ENCODE results near the gene LETM1. TPM values are rescaled to one million over a fixed set of nuclear protein-coding genes. Genes with fewer than 3 reads are reported as not detected.

The LETM1 gene
- total RNA-seq, 2 donors from 2014 or later, result 32.1 to 34.5 TPM

DNA sequence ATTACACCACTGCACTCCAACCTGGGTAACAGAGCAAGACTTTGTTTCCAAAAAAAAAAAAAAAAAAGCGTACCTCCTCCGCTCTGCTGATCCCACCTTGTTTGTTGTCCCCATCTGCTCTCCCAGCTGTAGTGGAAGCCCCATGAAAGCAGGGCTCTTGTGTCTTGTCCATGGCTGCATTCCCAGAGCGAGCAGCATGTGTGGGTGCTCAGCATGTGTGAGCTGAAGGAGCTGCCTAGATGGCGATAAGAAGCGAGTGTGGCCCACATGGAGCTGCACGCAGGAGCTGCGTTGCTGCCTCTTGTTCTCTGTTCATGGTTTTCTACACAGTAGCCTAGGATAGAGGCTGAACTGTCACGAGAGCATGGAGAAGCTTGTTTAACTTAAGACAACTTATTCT is 27.6 kb upstream of the LETM1 start:
- no peaks in the 10 kb centered on the region for H3K36me3 ChIP-seq
- no peak for TF ChIP-seq CTCF (IDR thresholded peaks at IDR 0.05)
- H3K27me3 ChIP-seq, result no peaks in the 10 kb centered on the region
- peaks cover 0 to 8% of the 10 kb centered on the region in 2 donors for H3K4me1 ChIP-seq
- H3K4me3 ChIP-seq, result no peak overlapping the region
- DNase-seq (ENCODE audit: low spot score), result no peak
- H3K9me3 ChIP-seq, result no peaks in the 10 kb centered on the region
- H3K27ac ChIP-seq, result no peak overlapping the region

- Histone ChIP-seq H3K27me3 (no peaks in the 10 kb centered on the region), H3K4me1 (peaks cover 0 to 7% of the 10 kb centered on the region in 2 donors), H3K4me3 (no peak overlapping the region), H3K27ac (peak overlapping the region in 1 of 2 donors; percentile 32), H3K36me3 (no peaks in the 10 kb centered on the region), H3K9me3 (no peaks in the 10 kb centered on the region)
- no peak for TF ChIP-seq CTCF (IDR thresholded peaks at IDR 0.05)
- no peak for DNase-seq (ENCODE audit: low spot score)
Measured at GRCh38 chr4:1882850-1883271, 26.9 kb upstream of the LETM1 start.

DNA sequence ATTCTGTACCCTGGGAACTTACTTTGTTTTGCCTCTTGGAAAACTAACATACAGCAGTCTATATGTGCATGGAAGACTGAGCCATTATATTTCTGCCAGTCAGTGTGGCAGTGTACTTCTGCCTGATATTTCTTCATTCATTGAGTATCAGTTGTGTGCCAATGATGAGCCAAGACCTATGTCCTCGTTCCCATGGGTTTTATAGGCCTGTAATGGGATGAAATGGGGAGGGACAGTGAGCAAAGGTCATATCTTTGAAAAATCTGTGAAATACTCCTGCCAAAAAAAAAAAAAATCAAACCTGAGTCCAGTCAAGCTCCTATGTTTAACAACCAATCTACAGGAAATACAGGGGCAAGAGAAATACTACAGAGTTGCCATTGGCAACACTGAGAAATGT is 24.4 kb upstream of the LETM1 start:
- DNase-seq (ENCODE audit: low spot score), result no peak
- no peaks in the 10 kb centered on the region for H3K4me1 ChIP-seq
- H3K9me3 ChIP-seq, result no peaks in the 10 kb centered on the region
- no peaks in the 10 kb centered on the region for H3K36me3 ChIP-seq
- no peaks in the 10 kb centered on the region for H3K27me3 ChIP-seq
- no peak overlapping the region for H3K27ac ChIP-seq
- no peak for TF ChIP-seq CTCF (IDR thresholded peaks at IDR 0.05)
- H3K4me3 ChIP-seq, result no peak overlapping the region

- Histone ChIP-seq H3K27ac (no peak overlapping the region), H3K9me3 (no peaks in the 10 kb centered on the region), H3K36me3 (no peaks in the 10 kb centered on the region), H3K27me3 (no peaks in the 10 kb centered on the region), H3K4me3 (no peak overlapping the region), H3K4me1 (no peaks in the 10 kb centered on the region)
- TF ChIP-seq CTCF (IDR thresholded peaks at IDR 0.05), result no peak
- no peak for DNase-seq (ENCODE audit: low spot score)
Measured at GRCh38 chr4:1879485-1879884, 23.5 kb upstream of the LETM1 start.

DNA sequence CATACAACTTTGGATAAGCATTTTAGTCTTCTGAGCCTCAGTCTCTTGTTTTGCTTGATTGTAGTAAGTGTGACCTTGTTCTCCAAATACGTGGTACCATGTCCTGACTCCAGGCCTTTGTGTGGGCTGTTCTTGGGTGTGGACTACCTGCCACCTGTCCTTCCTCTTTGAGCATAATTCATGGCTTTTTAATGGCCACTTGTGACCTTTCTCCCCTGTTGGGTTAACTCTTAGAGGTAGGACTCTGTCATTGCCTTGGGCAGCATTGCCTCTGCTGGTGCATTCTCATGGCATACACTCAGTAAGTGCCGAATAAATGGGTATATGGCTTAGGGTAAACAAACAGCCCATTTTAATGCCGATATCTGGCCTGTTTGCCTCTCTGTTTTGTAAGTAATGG is 18.2 kb upstream of the LETM1 start:
- peaks cover 0 to 15% of the 10 kb centered on the region in 2 donors for H3K4me1 ChIP-seq
- H3K36me3 ChIP-seq, result no peaks in the 10 kb centered on the region
- H3K27me3 ChIP-seq, result no peaks in the 10 kb centered on the region
- no peak overlapping the region for H3K4me3 ChIP-seq
- H3K9me3 ChIP-seq, result no peaks in the 10 kb centered on the region
- no peak overlapping the region for H3K27ac ChIP-seq
- DNase-seq (ENCODE audit: low spot score), result no peak
- no peak for TF ChIP-seq CTCF (IDR thresholded peaks at IDR 0.05)

GRCh38 chr4:1873776-1874175 is 17.8 kb upstream of the LETM1 start:
- no peak overlapping the region for H3K27ac ChIP-seq
- no peak for DNase-seq (ENCODE audit: low spot score)
- H3K4me3 ChIP-seq, result no peak overlapping the region
- no peaks in the 10 kb centered on the region for H3K36me3 ChIP-seq
- H3K9me3 ChIP-seq, result no peaks in the 10 kb centered on the region
- H3K4me1 ChIP-seq, result peaks cover 0 to 15% of the 10 kb centered on the region in 2 donors
- no peaks in the 10 kb centered on the region for H3K27me3 ChIP-seq
- no peak for TF ChIP-seq CTCF (IDR thresholded peaks at IDR 0.05)

All from right atrium auricular region (tissue), 2 donors.